OCI-LY3 (cell line): ENCODE data around the gene CLEC17A.

Source experiments
- H2AFZ ChIP-seq: fragments of 200-600, 300-600 bp; shearing (Covaris generic); 2 replicates; pipeline ENCODE4 v1.6.0; 2014; ENCODE audit warnings: antibody characterized with exemption, low read depth, low read length
- H3K27ac ChIP-seq: fragments of 200-600, 300-600 bp; sonication (generic); 2 replicates; pipeline ENCODE4 v1.5.1; 2014; ENCODE audit warnings: mild to moderate bottlenecking, low read length, moderate library complexity, mixed read lengths
- H3K27me3 ChIP-seq: fragments of 200-600, 300-600 bp; sonication (generic); 2 replicates; pipeline ENCODE4 v1.6.1; 2014; ENCODE audit warnings: low read depth, low read length, mixed read lengths
- H3K36me3 ChIP-seq: fragments of 200-600, 300-600 bp; sonication (generic); replicated peaks from 2 replicates; pipeline ENCODE3; 2014; ENCODE audit warnings: low read depth, low read length, mixed read lengths
- H3K4me1 ChIP-seq: fragments of 300-600, 200-600 bp; sonication (generic); 2 replicates; pipeline ENCODE4 v1.6.1; 2014; ENCODE audit warnings: low read length, mixed read lengths
- H3K4me2 ChIP-seq: fragments of 200-600, 300-600 bp; sonication (generic); 2 replicates; pipeline ENCODE4 v1.6.1; 2014; ENCODE audit warnings: low read length, mixed read lengths
- H3K4me3 ChIP-seq: fragments of 300-600, 200-600 bp; sonication (generic); 2 replicates; pipeline ENCODE4 v1.5.1; 2014; ENCODE audit warnings: antibody characterized with exemption, mild to moderate bottlenecking, low read length, moderate library complexity
- H3K79me2 ChIP-seq: fragments of 300-600, 200-600 bp; shearing (Covaris generic); 2 replicates; pipeline ENCODE4 v1.6.1; 2014; ENCODE audit warnings: mild to moderate bottlenecking, low read length, mixed read lengths
- H3K9ac ChIP-seq: fragments of 300-600, 200-600 bp; shearing (Covaris generic); 2 replicates; pipeline ENCODE4 v1.6.0; 2014; ENCODE audit warnings: mild to moderate bottlenecking, low read length, moderate library complexity
- H3K9me3 ChIP-seq: fragments of 200-600, 300-600 bp; shearing (Covaris generic); 2 replicates; pipeline ENCODE4 v1.6.1; 2014; ENCODE audit warnings: low read length, mixed read lengths; ENCODE audit not compliant: insufficient read depth
- H4K20me1 ChIP-seq: fragments of 200-600, 300-600 bp; sonication (generic); 2 replicates; pipeline ENCODE4 v1.6.1; 2016; ENCODE audit warnings: low read length, mixed read lengths; ENCODE audit not compliant: insufficient read depth
- CTCF ChIP-seq: fragments of 200-600, 300-600 bp; sonication (generic); IDR thresholded peaks from 2 replicates; pipeline ENCODE4 v1.5.1; 2014; ENCODE audit warnings: antibody characterized with exemption, low read length, low read depth
- EZH2phosphoT487 ChIP-seq: fragments of 200-600 bp; shearing (Covaris generic); IDR thresholded peaks from 2 replicates; pipeline ENCODE4 v1.6.1; 2018; ENCODE audit warnings: antibody characterized with exemption, mixed run types, low read depth

CLEC17A gene

GRCh38 chr19:14553939-14554243 is 29.0 kb upstream of the CLEC17A start:
- TF ChIP-seq EZH2phosphoT487 (no peak), CTCF (no peak)
- no peaks in the 10 kb centered on the region for H3K27me3 ChIP-seq
- no peak overlapping the region for H3K4me2 ChIP-seq
- no peaks in the 10 kb centered on the region for H3K9me3 ChIP-seq
- H3K9ac ChIP-seq, result no peak overlapping the region
- H4K20me1 ChIP-seq, result peaks cover 63% of the 10 kb centered on the region
- H3K27ac ChIP-seq, result no peak overlapping the region
- H3K79me2 ChIP-seq, result peaks cover 57% of the 10 kb centered on the region
- no peak overlapping the region for H3K4me3 ChIP-seq
- peaks cover 3% of the 10 kb centered on the region; the same call in 1 of the 2 replicates for H3K4me1 ChIP-seq
- peaks cover 7% of the 10 kb centered on the region for H3K36me3 ChIP-seq
- no peak overlapping the region for H2AFZ ChIP-seq

- H3K4me3 ChIP-seq, result no peak overlapping the region
- peaks cover 7% of the 10 kb centered on the region for H3K36me3 ChIP-seq
- H2AFZ ChIP-seq, result no peak overlapping the region
- H3K4me1 ChIP-seq, result peaks cover 3% of the 10 kb centered on the region; the same call in 1 of the 2 replicates
- peaks cover 68% of the 10 kb centered on the region for H4K20me1 ChIP-seq
- no peaks in the 10 kb centered on the region for H3K27me3 ChIP-seq
- TF ChIP-seq EZH2phosphoT487, result no peak
- H3K9ac ChIP-seq, result no peak overlapping the region
- H3K27ac ChIP-seq, result no peak overlapping the region
- H3K4me2 ChIP-seq, result no peak overlapping the region
- no peaks in the 10 kb centered on the region for H3K9me3 ChIP-seq
- peaks cover 62% of the 10 kb centered on the region for H3K79me2 ChIP-seq
Observed at GRCh38 chr19:14554382-14554812, 28.5 kb upstream of the CLEC17A start.

DNA sequence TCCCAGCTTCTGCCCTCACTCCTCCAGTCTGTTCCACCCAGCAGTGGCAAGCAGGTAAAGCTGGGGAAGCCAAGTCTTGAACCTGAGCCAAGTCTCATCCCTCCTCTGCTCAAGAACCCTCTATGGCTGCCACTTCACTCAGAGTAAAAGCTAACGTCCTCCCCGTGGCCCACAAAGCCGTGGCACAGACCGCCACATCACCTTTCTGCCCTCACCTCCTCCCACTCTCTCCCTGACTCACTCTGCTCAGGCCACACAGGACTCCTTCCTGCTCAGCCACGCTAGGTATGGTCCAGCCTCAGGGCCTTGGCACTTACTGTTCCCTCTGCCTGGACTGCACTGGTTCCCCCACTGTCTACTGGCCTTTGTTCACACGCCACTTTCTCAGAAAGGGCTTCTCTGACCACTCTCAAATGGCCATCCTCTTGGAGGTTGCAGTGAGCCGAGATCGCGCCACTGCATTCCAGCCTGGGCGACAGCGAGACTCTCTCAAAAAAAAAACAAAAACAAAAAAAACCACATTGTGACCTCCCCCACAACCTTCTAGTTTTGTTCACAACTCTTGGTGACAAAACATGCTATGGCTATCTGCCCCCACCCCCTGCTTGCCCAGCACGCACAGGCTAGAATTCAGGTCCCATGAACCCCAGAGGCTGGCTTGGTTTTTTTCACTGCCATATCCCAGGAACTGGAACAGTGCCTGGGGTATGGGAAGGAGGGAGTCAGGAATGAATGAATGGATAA is 26.8 kb upstream of the CLEC17A start:
- Histone ChIP-seq H4K20me1 (peaks cover 77% of the 10 kb centered on the region), H3K79me2 (peaks cover 72% of the 10 kb centered on the region), H3K4me1 (peaks cover 3% of the 10 kb centered on the region; the same call in 1 of the 2 replicates), H3K4me3 (no peak overlapping the region), H3K9me3 (no peaks in the 10 kb centered on the region), H3K9ac (no peak overlapping the region), H3K27ac (no peak overlapping the region), H3K27me3 (no peaks in the 10 kb centered on the region), H2AFZ (no peak overlapping the region), H3K4me2 (peak overlapping the region; percentile 34; the same call in 1 of the 2 replicates), H3K36me3 (peaks cover 4% of the 10 kb centered on the region)
- TF ChIP-seq EZH2phosphoT487 (no peak), CTCF (no peak)

DNA sequence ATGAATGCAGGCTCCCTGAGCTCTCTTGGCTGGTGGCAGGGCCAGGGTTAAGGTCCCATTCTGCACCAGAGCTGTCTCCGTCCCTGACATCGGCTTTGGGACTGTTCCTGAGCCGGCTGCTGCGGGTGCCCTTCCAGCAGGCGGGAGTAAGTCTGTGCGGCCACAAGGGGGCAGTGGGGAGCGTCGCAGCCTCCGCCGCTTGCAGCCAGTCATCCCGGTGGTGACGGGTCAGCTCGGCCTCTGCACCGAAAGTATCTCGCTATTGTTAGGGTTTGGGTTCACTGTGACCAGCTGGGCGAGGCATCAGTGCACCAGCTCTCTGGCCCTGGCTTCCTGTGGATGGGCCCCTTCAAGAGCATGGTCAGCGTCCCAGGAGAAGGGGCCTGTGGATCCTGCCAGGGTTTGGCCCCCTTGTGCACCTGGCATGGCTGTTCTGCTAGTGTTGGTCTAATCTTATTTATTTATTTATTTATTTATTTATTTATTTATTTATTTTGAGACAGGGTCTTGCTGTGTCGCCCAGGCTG is 26.2 kb upstream of the CLEC17A start:
- Histone ChIP-seq H3K79me2 (peaks cover 74% of the 10 kb centered on the region), H3K36me3 (peaks cover 4% of the 10 kb centered on the region), H3K27ac (no peak overlapping the region), H3K4me1 (peaks cover 3% of the 10 kb centered on the region; the same call in 1 of the 2 replicates), H2AFZ (no peak overlapping the region), H3K4me3 (no peak overlapping the region), H3K27me3 (no peaks in the 10 kb centered on the region), H3K4me2 (peak overlapping the region; percentile 34), H3K9ac (no peak overlapping the region), H4K20me1 (peaks cover 78% of the 10 kb centered on the region), H3K9me3 (no peaks in the 10 kb centered on the region)
- TF ChIP-seq EZH2phosphoT487 (no peak), CTCF (peak; percentile 92)
